GM23338 (cell line): ENCODE results near the gene RPL7L1. TPM values are rescaled to one million over a fixed set of nuclear protein-coding genes. Genes with fewer than 3 reads are reported as not detected.

Experiments
- ATAC-seq: fragments of 200-7000 bp; cut with Tn5 transposase; 3 replicates; pipeline ENCODE4 v1.9.1; 2020
- DNase-seq: peaks from one replicate; pipeline ENCODE4 v3.0.0-alpha.2; 2015; ENCODE audit warnings: low spot score
- H2AFZ ChIP-seq: fragments of 200-600 bp; sonication (generic); 2 replicates; pipeline ENCODE4 v1.8.0; 2016; ENCODE audit warnings: antibody characterized with exemption, mild to moderate bottlenecking, moderate library complexity
- H3F3A ChIP-seq: fragments of 200-600 bp; sonication (generic); replicated peaks from 2 replicates; pipeline ENCODE4 v1.8.0; 2017; ENCODE audit warnings: antibody characterized with exemption, mixed run types, low read depth
- H3K27ac ChIP-seq: fragments of 200-600 bp; sonication (generic); 2 replicates; pipeline ENCODE4 v1.6.1; 2016; ENCODE audit warnings: low read depth
- H3K27me3 ChIP-seq: fragments of 200-600 bp; sonication (generic); 2 replicates; pipeline ENCODE4 v1.8.0; 2016; ENCODE audit warnings: mild to moderate bottlenecking, mixed run types, moderate library complexity; ENCODE audit not compliant: insufficient read depth
- H3K36me3 ChIP-seq: fragments of 200-600 bp; sonication (generic); 2 replicates; pipeline ENCODE4 v1.8.0; 2016; ENCODE audit warnings: mild to moderate bottlenecking; ENCODE audit not compliant: insufficient read depth
- H3K4me1 ChIP-seq: fragments of 200-600 bp; sonication (generic); 2 replicates; pipeline ENCODE4 v1.8.0; 2016; ENCODE audit warnings: mild to moderate bottlenecking, moderate library complexity; ENCODE audit not compliant: insufficient read depth
- H3K4me2 ChIP-seq: fragments of 200-600 bp; sonication (generic); 2 replicates; pipeline ENCODE4 v1.7.1; 2017; ENCODE audit warnings: mixed run types
- H3K4me3 ChIP-seq: fragments of 200-600 bp; sonication (generic); 2 replicates; pipeline ENCODE4 v1.6.1; 2016; ENCODE audit warnings: mixed run types
- H3K79me2 ChIP-seq: fragments of 200-600 bp; sonication (generic); replicated peaks from 2 replicates; pipeline ENCODE4 v1.8.0; 2017; ENCODE audit warnings: mild to moderate bottlenecking; ENCODE audit not compliant: insufficient read depth
- H3K9me2 ChIP-seq: fragments of 200-600 bp; sonication (generic); 2 replicates; pipeline ENCODE4 v1.8.0; 2017; ENCODE audit not compliant: insufficient read depth
- H4K20me1 ChIP-seq: fragments of 200-600 bp; sonication (generic); replicated peaks from 2 replicates; pipeline ENCODE4 v1.8.0; 2017; ENCODE audit warnings: mild to moderate bottlenecking; ENCODE audit not compliant: insufficient read depth
- H3K27ac Mint-ChIP-seq: 2 replicates; pipeline ENCODE4 v1.8.0; 2020; ENCODE audit warnings: inconsistent platforms, mild to moderate bottlenecking, moderate library complexity, mixed read lengths
- H3K27me3 Mint-ChIP-seq: 3 replicates; pipeline ENCODE4 v1.8.0; 2022; ENCODE audit warnings: low read depth, mild to moderate bottlenecking, moderate library complexity, mixed read lengths, inconsistent platforms; ENCODE audit not compliant: insufficient read depth, poor library complexity
- H3K36me3 Mint-ChIP-seq: 3 replicates; pipeline ENCODE4 v1.8.0; 2021; ENCODE audit warnings: low read depth, mild to moderate bottlenecking, inconsistent platforms, moderate library complexity, mixed read lengths
- H3K4me1 Mint-ChIP-seq: 3 replicates; pipeline ENCODE4 v1.8.0; 2020; ENCODE audit warnings: mild to moderate bottlenecking, inconsistent platforms, mixed read lengths
- H3K4me3 Mint-ChIP-seq: 3 replicates; pipeline ENCODE4 v1.8.0; 2021; ENCODE audit warnings: moderate library complexity, mild to moderate bottlenecking, inconsistent platforms, mixed read lengths
- H3K9me3 Mint-ChIP-seq: 3 replicates; pipeline ENCODE4 v1.8.0; 2020; ENCODE audit warnings: moderate library complexity, mild to moderate bottlenecking, inconsistent platforms, mixed read lengths
- CREB1 ChIP-seq: fragments of 250-450 bp; sonication (Bioruptor Pico); IDR thresholded peaks from 2 replicates; pipeline ENCODE4 v1.5.0; 2020; ENCODE audit warnings: low read depth, mild to moderate bottlenecking, moderate library complexity
- EZH2 ChIP-seq: fragments of 200-600 bp; sonication (generic); IDR thresholded peaks from one replicate; pipeline ENCODE4 v1.8.0; 2017; ENCODE audit warnings: antibody characterized with exemption, mild to moderate bottlenecking, low read depth; ENCODE audit not compliant: unreplicated experiment
- EZH2phosphoT487 ChIP-seq: fragments of 200-600 bp; sonication (generic); IDR thresholded peaks from one replicate; pipeline ENCODE4 v1.8.1; 2018; ENCODE audit warnings: antibody characterized with exemption; ENCODE audit not compliant: unreplicated experiment
- JUNB ChIP-seq: IDR thresholded peaks from one replicate; pipeline ENCODE4 v1.6.1; 2016; ENCODE audit warnings: antibody characterized with exemption; ENCODE audit not compliant: unreplicated experiment
- NANOG ChIP-seq: IDR thresholded peaks from 2 replicates; pipeline ENCODE4 v1.6.1; 2016; ENCODE audit warnings: antibody characterized with exemption, borderline replicate concordance
- POLR2AphosphoS5 ChIP-seq: IDR thresholded peaks from 2 replicates; pipeline ENCODE4 v1.6.1; 2016; ENCODE audit warnings: antibody characterized with exemption, low read depth
- STAT1 ChIP-seq: IDR thresholded peaks from one replicate; pipeline ENCODE4 v1.6.1; 2016; ENCODE audit warnings: antibody characterized with exemption; ENCODE audit not compliant: unreplicated experiment
- ZNF114 ChIP-seq: fragments of 250-450 bp; sonication (Bioruptor Pico); IDR thresholded peaks from 2 replicates; pipeline ENCODE4 v1.5.0; 2020; ENCODE audit warnings: mild to moderate bottlenecking, moderate library complexity
- ZNF331 ChIP-seq: fragments of 250-450 bp; sonication (Bioruptor Pico); IDR thresholded peaks from 2 replicates; pipeline ENCODE4 v1.5.0; 2020; ENCODE audit warnings: low read depth, mild to moderate bottlenecking, moderate library complexity
- polyA plus RNA-seq: library from polyadenylated mRNA; unstranded; fragments of >200 nt; fragmentation: Nextera tagmentation; extraction: Ambion mirVana; gene quantifications from 2 replicates; pipeline ENCODE4 v1.2.1, GENCODE V29; 2016
- total RNA-seq: library from RNA; depleted of rRNA; stranded (reverse); fragments of >200 nt; shearing (Covaris generic); gene quantifications from 2 replicates; pipeline ENCODE4 v1.2.3, GENCODE V29; 2014
- TF ChIP-seq, protein P1 (sequence below): IDR thresholded peaks from one replicate; pipeline ENCODE4 v1.6.1; 2018; ENCODE audit warnings: antibody characterized with exemption; ENCODE audit not compliant: unreplicated experiment
- TF ChIP-seq, protein P2 (sequence below): IDR thresholded peaks from 2 replicates; pipeline ENCODE4 v1.6.1; 2016; ENCODE audit warnings: antibody characterized with exemption
- TF ChIP-seq, protein P3 (sequence below), 2 experiments: fragments of 200-600 bp in 1 of 2; sonication (generic) in 1 of 2; conservative IDR thresholded peaks; 2 replicates each; pipeline versions ENCODE4 v1.5.1 to v1.6.1; 2016 to 2017; ENCODE audit warnings: antibody characterized with exemption in 2 of 2, low read depth in 2 of 2, mild to moderate bottlenecking in 2 of 2, moderate library complexity in 1 of 2

Gene RPL7L1
- total and polyA plus RNA-seq, 2 experiments from 2014 or later = 86.9 to 124 TPM

DNA sequence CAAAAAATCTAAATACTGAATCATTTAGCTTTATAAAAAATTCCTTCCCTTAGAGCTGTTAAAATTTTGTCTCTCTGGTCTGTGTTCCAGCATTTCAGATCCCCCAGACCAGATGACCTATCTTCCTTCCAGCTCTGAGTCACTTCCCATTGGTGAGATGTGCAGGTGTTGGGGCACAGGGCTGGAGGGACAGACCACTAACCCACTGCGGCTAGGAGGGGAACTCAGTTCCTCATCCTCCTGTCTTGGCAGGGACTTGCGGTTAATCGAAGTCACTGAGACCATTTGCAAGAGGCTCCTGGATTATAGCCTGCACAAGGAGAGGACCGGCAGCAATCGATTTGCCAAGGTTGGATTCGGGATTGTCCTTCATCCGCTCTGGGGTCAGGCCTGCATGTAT lies 55.9 kb downstream of the RPL7L1 start:
- TF ChIP-seq NANOG (no peak), EZH2phosphoT487 (no peak), POLR2AphosphoS5 (no peak), JUNB (no peak), ZNF331 (CRISPR knock-in tag) (no peak), ZNF114 (no peak), STAT1 (no peak)
- TF ChIP-seq, protein P1, sequence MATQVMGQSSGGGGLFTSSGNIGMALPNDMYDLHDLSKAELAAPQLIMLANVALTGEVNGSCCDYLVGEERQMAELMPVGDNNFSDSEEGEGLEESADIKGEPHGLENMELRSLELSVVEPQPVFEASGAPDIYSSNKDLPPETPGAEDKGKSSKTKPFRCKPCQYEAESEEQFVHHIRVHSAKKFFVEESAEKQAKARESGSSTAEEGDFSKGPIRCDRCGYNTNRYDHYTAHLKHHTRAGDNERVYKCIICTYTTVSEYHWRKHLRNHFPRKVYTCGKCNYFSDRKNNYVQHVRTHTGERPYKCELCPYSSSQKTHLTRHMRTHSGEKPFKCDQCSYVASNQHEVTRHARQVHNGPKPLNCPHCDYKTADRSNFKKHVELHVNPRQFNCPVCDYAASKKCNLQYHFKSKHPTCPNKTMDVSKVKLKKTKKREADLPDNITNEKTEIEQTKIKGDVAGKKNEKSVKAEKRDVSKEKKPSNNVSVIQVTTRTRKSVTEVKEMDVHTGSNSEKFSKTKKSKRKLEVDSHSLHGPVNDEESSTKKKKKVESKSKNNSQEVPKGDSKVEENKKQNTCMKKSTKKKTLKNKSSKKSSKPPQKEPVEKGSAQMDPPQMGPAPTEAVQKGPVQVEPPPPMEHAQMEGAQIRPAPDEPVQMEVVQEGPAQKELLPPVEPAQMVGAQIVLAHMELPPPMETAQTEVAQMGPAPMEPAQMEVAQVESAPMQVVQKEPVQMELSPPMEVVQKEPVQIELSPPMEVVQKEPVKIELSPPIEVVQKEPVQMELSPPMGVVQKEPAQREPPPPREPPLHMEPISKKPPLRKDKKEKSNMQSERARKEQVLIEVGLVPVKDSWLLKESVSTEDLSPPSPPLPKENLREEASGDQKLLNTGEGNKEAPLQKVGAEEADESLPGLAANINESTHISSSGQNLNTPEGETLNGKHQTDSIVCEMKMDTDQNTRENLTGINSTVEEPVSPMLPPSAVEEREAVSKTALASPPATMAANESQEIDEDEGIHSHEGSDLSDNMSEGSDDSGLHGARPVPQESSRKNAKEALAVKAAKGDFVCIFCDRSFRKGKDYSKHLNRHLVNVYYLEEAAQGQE = no peak
- TF ChIP-seq, protein P2, sequence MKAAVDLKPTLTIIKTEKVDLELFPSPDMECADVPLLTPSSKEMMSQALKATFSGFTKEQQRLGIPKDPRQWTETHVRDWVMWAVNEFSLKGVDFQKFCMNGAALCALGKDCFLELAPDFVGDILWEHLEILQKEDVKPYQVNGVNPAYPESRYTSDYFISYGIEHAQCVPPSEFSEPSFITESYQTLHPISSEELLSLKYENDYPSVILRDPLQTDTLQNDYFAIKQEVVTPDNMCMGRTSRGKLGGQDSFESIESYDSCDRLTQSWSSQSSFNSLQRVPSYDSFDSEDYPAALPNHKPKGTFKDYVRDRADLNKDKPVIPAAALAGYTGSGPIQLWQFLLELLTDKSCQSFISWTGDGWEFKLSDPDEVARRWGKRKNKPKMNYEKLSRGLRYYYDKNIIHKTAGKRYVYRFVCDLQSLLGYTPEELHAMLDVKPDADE = no peak
- H3K9me3 Mint-ChIP-seq = no peaks in the 10 kb centered on the region
- no peak for DNase-seq
- Histone ChIP-seq H2AFZ (no peak overlapping the region), H3K9me2 (no peaks in the 10 kb centered on the region), H3F3A (peaks cover 20% of the 10 kb centered on the region; the same call in 1 of the 2 replicates), H3K79me2 (peaks cover 52% of the 10 kb centered on the region), H3K4me2 (no peak overlapping the region), H4K20me1 (peaks cover 22% of the 10 kb centered on the region), H3K27ac (no peak overlapping the region), H3K4me1 (peaks cover 9% of the 10 kb centered on the region), H3K27me3 (no peaks in the 10 kb centered on the region), H3K36me3 (peaks cover 32% of the 10 kb centered on the region), H3K4me3 (no peak overlapping the region)
- no peak overlapping the region for H3K4me3 Mint-ChIP-seq
- peaks cover 32% of the 10 kb centered on the region for H3K4me1 Mint-ChIP-seq
- H3K36me3 Mint-ChIP-seq = peaks cover 88% of the 10 kb centered on the region
- peaks cover 18% of the 10 kb centered on the region for H3K27me3 Mint-ChIP-seq
- ATAC-seq = no peak
- H3K27ac Mint-ChIP-seq = no peak overlapping the region

DNA sequence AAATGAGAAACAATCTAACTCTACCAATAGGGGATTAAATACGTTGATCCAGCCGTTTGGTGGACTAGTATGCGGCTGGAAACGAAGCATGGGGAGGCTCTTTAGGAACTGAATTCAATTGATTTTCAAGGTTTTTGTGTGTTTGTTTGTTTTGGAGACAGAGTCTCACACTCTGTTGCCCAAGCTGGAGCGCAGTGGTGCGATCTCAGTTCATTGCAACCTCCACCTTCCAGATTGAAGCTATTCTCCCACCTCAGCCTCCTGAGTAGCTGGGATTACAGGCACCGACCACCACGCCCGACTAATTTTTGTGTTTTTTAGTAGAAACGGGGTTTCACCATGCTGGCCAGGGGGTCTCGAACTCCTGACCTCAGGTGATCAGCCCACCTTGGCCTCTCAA lies 57.0 kb downstream of the RPL7L1 start:
- no peaks in the 10 kb centered on the region for H3K4me1 ChIP-seq
- 0 out of 2 replicates have a peak, but pooled peaks cover 14% of the 10 kb centered on the region for H3F3A ChIP-seq
- H3K9me2 ChIP-seq = no peaks in the 10 kb centered on the region
- Mint-ChIP-seq H3K36me3 (peaks cover 80% of the 10 kb centered on the region), H3K4me1 (peaks cover 24% of the 10 kb centered on the region), H3K9me3 (no peaks in the 10 kb centered on the region), H3K27ac (no peak overlapping the region), H3K27me3 (peaks cover 15% of the 10 kb centered on the region), H3K4me3 (no peak overlapping the region)
- no peak overlapping the region for H3K27ac ChIP-seq
- peaks cover 41% of the 10 kb centered on the region for H3K79me2 ChIP-seq
- no peak overlapping the region for H3K4me3 ChIP-seq
- ATAC-seq = no peak
- no peak for DNase-seq
- H3K4me2 ChIP-seq = no peak overlapping the region
- H2AFZ ChIP-seq = no peak overlapping the region
- H4K20me1 ChIP-seq = peaks cover 22% of the 10 kb centered on the region
- peaks cover 32% of the 10 kb centered on the region for H3K36me3 ChIP-seq
- no peaks in the 10 kb centered on the region for H3K27me3 ChIP-seq
- TF ChIP-seq JUNB (no peak), ZNF331 (CRISPR knock-in tag) (no peak), NANOG (no peak), CREB1 (CRISPR knock-in tag) (no peak), POLR2AphosphoS5 (no peak), STAT1 (no peak), EZH2phosphoT487 (no peak), EZH2 (no peak)
- TF ChIP-seq, protein P3, sequence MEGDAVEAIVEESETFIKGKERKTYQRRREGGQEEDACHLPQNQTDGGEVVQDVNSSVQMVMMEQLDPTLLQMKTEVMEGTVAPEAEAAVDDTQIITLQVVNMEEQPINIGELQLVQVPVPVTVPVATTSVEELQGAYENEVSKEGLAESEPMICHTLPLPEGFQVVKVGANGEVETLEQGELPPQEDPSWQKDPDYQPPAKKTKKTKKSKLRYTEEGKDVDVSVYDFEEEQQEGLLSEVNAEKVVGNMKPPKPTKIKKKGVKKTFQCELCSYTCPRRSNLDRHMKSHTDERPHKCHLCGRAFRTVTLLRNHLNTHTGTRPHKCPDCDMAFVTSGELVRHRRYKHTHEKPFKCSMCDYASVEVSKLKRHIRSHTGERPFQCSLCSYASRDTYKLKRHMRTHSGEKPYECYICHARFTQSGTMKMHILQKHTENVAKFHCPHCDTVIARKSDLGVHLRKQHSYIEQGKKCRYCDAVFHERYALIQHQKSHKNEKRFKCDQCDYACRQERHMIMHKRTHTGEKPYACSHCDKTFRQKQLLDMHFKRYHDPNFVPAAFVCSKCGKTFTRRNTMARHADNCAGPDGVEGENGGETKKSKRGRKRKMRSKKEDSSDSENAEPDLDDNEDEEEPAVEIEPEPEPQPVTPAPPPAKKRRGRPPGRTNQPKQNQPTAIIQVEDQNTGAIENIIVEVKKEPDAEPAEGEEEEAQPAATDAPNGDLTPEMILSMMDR (conservative IDR thresholded peaks at IDR 0.05; ENCODE audit: low read depth in 2 of 2) = no peak
- TF ChIP-seq, protein P2 = no peak
- TF ChIP-seq, protein P1 = no peak
